Measurements from ENCODE around the gene DHRSX.
"Not testable (repeated sequence)": the region's sequence is repeated elsewhere in the genome, so short reads cannot be mapped to it uniquely, and the experiment has no call there.

Gene DHRSX

DNA sequence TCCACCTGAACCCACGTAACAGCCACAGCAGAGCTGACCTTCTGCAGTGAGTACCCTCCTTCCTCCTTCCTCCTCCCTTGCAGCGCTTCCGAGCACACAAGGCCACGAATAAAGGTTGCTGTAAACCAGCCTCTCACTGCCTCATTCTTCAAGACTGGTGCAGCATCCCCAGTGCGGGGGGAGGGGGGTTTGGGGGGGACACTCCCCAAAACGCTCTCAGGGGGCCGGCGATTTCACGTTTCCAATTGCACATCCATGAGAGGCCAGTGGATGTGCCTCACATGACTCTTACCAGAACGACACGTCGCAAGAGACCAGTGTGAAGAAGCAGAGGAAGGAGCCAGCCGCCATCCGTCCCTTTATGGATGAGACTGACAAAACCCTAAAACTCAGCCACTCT is 5.2 kb downstream of the DHRSX start:
- DNase-seq = no peak

DNA sequence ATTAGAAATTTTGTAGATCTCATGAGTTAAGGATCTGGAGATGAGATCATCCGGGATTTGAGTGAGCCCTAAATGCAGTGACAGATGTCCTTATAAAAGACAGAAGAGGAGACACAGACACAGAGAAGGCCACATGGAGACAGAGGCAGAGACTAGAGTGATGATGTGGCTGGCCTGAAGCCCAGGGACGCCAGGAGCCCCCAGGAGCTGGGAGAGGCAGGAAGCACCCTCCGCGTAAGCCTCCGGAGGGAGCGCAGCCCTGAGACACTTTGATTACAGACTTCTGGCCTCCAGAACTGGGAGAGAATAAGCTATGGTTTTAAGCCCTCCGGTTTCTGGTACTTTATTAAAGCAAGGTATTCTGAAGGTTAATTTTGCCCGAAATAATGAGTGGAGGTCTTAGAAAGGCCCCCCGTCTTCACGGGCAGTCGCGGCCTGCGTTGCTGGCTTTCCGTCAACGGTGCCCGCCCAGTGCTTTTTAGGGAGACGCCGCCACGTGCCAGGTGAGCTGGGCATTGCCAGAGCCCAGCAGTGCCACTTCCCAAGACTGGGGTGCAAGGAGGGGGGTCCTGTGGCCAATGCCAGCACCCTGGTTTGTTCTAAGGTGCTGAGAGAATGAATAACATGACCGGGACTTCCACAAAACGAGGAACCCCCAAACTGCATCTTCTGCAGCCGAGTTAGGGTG is 8.1 kb downstream of the DHRSX start:
- no peak for DNase-seq

DNA sequence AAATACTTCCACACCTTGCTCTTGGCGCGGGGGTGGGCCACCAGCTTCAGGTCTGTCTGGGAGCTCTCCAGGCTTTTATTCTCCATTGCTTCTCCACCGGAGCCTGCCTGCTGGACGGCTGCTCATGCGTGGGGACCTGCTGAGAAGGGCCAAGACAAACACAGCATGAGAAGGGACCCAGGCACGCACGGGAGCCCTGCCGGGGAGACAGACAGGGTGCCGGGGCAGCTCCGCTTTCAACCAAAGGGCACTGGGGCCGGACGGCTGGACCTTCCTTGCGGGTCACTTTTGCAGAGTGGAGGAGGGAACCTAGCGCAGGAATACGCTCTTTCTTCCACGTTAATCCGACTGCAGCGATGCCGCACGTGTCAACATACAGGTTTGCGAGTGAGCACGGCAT is 10.1 kb downstream of the DHRSX start:
- no peak for DNase-seq

DNA sequence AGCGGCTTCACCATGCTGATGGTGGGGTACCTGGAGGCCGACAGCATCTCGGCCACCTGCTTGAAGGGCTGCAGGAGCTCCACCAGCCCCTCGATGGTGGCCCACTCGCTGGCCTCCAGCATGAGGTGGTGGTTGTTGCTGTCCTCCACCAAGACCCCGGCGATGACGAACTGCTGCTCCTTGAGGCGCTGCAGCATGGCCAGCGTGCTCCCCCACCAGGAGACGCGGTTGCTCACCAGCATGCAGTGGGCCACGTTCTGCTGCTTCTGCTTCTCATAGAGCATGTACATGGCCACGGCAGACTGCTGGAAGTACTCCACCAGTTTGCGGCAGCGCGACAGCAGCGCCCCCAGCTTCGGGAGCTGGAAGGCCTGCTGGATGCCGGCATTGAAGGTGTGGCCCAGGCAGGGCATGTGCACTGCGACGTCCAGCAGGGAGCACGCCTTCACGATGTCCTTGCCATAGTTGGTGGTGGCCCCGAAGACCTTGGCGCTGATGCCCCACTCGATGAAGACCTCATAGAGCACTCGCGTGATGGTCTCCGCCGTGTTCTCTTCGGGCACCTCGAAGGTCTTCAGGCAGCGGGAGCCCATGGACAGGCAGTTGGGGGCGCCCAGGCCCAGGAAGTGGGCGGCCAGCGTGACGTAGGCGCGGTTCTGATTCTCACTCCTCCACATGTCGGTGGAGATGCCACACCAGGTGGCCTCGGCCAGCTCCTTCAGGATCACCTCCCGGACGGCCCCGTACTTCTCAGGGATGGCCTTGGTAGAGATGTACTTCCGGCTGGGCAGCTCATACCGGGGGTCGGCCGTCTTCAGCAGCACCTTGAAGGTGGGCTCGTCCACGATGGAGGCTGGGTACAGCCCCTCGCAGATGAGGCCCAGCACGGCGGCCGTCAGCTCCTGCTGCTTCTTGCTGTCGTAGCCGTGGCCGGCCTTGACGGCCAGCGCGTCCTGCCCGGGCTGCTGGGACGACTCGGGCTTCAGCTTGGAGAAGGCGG is 11.0 kb downstream of the DHRSX start:
- no peak for DNase-seq

DNA sequence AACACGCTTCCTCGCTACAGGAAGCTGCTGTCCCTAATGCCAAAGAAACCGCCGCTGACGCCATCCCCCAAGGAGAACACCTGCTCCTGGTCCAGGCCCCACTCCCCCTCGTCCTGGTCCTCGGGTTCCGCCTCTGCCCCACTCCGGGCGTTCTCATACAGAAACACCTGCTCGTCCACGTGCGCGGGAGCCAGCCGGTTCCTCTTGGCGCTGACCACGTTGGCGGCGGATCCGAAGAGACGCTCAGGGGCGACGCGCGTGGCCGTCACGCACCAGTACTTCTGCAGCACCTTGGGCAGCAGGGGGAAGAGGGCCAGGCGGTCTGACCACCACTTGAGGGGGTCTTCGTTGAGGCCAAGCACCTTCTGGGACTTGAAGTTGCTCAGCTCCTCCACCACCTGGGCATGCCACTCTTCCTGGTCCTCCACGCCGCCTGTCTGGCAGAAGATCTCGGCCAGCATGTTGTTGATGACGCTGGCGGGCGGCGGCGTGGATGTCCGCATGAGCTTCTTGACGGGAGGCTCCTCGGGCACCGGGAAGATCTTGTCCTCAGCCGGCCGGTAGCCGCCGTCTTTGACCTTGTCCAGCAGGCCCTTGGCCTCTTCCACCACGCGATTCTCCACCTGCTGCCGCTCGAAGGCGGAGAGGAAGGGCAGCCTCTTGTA is 12.0 kb downstream of the DHRSX start:
- DNase-seq = no peak

DNA sequence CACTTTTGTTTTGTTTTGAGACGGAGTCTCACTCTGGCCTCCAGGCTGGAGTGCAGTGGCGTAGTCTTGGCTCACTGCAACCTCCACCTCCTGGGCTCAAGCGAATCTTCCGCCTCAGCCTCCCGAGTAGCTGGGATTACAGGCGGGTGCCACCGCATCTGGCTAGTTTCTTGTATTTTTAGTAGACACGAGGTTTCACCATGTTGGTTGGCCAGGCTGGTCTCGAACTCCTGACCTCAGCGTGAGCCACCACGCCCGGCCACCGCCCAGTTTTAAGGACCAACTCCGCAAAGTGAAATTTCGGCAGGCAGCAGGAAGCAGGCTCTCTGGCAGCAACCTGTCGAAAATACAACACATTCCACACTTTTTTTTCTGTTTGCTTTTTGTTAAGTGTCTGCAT is 13.4 kb downstream of the DHRSX start:
- DNase-seq = no peak

DNA sequence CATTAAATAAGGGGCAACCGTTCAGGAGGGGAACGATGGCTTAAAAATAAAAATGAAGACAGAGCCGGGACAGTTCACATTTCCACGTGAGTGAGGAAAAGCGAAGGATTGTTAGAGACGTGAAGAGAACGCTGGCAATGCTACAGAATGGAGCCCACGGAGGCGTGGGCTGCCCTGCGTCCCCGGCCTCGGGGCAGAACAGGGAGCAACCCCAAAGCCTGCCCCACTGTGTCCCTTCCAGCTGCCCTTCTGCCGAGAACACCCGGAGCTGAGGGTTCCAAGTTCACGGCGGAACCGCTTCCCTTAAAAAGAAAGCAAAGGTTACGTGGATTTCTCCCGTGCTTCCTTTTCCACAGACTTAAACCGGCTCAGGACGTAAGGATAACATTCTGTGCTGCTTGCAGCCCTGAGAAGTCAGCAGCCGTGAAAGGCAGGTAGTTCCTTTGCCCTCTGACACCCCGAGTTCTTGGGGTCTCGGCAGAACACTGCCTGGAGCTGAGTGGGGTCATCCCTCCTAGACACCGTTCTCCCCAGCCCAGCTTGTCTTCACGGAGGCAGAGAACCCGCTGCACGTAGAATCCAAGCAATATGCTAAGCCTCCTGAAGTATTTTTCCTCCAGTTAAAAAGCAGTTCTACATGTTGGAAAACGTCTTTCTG is 14.2 kb downstream of the DHRSX start:
- DNase-seq = no peak

DNA sequence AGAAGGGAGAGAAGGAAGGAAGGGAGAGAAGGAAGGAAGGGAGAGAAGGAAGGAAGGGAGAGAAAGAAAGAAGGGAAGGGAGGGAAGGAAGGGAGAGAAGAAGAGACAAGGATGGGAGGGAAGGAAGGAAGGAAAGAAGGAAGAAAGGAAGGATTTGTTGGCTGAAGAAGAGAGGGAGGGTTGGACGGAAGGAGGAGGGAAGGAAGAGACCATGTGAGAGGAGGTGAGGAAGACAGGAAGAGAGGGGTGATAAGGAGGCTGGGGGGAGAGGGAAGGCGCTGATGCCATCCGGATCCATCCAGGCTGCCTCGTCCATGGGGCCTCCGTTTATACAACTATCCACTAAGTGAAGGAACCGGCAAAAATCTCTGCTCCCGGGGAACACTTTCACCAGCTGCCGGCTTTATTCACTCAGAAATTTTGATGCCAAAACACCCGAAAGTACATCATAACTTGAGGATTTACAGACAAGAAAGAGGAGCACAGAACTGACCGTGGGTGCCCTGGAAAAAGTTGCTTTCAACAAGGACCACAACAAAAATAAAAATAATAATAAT is 14.9 kb downstream of the DHRSX start:
- no peak for DNase-seq

DNA sequence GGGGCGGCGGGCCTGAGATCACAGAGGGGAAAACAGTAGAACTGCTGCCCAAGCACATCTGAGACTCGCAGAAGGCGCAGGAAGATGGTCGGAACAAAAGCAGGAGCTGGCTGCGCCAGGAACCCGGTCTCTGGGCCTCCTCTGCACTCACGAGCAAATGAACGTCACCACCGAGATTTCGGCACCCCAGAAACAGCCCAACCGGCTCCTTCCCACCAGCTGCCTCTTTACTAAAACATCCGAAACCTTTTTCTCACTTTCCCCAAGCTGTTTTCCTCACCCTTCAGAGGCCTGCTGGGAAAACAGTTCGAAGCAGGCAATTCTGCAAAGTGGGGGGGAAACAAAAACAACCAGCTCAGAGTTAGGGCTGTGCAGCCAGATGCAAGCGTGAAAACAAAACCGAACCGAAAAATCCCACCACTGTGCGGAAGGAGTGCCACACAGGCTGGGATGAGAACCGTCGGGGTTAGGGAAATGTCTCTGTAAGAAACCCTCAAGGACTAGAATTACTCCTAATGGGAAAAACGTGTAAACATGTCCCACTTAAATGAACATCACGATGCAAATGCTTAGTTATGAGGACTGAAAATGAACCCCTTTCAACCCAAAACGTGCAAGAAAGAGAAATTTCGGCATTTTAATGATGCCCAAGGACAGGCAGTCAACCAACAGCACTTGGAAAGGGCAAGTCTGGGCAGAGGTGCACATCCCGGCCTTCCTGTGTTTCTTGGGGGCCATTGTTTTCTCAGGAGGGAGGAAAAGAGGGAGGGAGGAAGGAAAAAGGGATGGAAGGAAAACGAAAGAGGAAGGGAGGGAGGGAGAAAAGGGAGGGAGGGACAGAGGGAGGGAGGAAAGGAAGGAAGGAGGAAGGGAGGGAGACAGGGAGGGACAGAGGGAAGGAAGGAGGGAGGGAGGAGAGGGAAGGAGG is 15.8 kb downstream of the DHRSX start:
- no peak for DNase-seq

DNA sequence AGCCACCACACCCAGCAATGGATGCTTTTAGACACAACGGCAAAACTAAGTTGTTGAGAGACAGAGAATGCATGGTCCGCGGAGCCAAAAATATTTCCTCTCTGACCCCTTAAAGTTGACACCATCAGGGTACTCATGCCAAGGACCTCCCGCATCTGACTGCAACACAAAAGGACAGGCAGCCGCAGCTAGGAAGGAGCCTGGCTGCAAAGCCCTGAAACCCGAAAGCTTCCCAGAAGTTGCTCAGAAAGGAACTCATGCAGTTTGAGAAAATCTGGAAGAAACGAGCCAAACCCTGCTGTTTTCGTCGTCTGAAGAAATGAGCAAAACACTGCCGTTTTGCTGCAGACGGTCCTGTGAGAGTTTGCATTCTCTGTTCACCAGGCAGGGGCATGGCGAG is 16.5 kb downstream of the DHRSX start:
- no peak for DNase-seq

DNA sequence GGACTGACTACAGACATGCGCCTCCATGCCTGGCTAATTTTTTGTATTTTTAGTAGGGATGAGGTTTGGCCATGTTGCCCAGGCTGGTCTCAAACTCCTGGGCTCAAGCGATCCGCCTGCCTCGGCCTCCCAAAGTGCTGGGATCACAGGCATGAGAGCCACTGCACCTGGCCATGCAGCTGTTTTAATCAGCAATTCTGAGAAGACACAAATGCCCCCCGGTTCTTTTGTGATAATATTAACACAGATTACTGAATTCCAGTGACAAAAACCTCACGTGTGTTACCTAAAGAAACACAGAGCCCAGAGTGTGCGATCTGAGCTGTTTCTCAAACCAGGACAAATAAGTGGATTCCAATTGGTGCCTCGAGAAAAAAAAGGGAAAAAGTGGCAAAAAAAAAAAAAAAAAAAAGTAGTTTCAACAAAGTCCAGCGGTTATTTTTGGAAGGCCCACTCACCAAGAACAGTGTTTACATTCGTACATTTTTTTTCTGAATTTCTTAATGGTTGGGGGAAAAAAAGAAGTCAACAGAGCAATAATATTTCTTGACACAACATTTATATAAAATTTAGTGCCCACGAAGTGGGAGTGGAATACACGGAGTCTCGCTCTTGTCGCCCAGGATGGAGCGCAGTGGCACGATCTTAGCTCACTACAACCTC is 17.2 kb downstream of the DHRSX start:
- no peak for DNase-seq

DNA sequence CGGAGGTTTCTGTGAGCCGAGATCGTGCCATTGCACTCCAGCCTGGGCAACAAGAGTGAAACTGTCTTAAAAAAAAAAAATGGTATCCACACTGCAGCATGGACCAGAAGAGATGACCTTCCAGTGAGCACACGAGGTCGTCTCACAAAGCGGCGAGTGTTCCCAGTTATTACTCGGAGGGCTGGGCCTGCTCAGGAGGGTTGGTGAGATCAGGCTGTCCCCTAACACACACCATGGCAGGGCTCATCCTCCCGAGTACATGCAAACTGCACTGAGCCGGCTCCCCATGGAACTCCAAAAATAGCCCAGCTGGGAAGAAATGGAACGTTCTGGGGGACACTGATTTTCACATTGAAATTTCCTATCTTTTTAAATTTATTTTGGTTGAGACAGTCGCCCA is 19.2 kb downstream of the DHRSX start:
- not testable (repeated sequence) for DNase-seq

DNA sequence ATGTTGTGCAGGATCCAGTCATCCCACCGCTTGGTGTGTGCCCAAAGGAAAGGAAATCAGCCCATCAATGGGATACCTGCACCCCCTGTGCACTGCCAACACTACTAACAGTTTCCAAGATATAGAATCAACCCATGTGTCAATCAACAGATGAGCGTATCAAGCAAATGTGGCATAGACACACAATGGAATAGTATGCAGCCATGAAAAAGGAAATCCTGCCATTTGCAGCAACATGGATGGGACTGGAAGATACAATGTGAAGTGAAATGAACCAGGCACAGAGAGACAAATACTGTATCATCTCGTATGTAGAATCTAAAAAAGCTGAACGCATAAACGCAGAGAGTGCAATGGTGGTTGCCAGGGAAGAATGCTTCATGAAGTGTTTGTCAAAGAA is 20.8 kb downstream of the DHRSX start:
- DNase-seq = not testable (repeated sequence)

DNA sequence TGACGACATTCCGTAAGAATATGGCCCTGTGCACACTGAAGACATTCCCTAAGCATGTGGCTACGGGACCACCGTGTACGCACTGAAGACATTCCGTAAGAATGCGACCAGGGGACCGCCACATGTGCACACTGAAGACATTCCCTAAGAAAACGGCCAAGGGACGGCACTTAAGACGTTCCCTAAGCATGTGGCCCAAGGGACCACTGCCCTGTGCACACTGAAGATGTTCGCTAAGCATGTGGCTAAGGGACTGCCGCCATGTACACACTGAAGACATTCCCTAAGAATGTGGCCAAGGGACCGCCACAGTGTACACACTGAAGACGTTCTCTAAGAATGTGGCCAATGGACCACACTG is 21.4 kb downstream of the DHRSX start:
- DNase-seq = no peak

DNA sequence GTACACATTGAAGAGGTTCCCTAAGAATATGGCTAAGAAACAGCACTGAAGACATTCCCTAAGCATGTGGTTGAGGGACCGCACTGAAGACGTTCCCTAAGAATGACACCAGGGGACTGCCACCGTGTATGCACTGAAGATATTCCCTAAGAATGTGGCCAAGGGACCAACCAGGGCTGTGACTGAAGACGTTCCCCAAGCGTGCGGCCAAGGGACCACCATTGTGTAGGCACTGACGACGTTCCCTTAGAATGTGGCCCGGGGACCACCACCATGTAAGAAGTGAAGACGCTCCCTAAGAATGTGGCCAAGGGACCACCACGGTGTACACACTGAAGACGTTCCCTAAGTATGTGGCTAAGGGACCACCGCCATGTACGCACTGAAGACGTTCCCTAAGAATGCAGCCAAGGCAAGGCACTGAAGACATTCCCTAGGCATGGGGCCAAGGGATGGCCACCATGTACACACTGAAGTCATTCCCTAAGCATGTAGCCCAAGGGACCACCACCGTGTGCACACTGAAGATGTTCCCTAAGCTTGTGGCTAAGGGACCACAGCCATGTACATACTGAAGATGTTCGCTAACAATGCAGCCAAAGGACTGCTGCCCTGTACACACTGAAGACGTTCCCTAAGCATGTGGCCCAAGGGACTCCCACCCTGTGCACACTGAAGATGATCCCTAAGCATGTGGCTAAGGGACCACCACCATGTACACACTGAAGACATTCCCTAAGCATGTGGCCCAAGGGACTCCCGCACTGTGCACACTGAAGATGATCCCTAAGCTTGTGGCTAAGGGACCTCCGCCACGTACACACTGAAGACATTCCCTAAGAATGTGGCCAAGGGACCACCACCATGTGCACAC is 22.0 kb downstream of the DHRSX start:
- DNase-seq = no peak

DNA sequence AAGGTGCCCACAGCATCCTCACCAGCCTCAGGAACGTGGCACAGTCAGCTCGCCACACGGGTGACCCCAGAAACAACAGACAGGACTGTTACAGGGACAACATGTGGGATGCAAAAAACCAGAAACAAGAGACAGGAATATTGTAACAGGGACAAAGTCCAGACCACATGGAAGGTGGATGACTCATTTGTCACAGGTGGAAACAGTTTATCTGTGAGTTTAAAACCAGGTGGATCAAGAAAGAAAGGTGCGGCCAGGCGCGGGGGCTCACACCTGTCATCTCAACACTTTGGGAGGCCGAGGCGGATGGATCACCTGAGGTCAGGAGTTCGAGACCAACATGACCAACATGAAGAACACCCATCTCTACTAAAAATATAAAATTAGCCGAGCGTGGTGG is 23.5 kb downstream of the DHRSX start:
- DNase-seq = not testable (repeated sequence)

DNA sequence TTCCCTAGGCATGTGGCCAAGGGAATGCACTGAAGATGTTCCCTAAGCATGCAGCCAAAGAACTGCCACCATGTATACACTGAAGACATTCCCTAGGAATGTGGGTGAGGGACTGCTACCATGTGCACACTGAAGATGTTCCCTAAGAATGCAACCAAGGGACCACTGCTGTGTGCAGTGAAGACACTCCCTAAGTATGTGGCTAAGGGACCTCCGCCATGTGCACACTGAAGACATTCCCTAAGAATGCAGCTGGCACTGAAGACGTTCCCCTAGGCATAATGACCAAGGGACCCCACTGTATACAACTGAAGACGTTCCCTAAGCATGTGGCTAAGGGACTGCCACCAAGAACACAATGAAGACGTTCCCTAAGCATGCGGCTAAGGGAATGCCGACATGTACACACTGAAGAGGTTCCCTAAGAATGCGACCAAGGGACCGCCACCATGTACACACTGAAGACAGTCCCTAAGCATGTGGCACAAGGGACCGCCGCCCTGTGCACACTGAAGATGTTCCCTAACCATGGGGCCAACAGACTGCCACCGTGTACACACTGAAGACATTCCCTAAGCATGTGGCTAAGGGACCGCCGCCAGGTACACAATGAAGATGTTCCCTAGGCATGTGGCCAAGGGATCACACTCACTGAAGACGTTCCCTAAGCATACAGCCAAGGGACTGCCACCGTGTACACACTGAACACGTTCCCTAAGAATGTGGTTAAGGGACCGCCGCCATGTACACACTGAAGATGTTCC is 25.6 kb downstream of the DHRSX start:
- no peak for DNase-seq

DNA sequence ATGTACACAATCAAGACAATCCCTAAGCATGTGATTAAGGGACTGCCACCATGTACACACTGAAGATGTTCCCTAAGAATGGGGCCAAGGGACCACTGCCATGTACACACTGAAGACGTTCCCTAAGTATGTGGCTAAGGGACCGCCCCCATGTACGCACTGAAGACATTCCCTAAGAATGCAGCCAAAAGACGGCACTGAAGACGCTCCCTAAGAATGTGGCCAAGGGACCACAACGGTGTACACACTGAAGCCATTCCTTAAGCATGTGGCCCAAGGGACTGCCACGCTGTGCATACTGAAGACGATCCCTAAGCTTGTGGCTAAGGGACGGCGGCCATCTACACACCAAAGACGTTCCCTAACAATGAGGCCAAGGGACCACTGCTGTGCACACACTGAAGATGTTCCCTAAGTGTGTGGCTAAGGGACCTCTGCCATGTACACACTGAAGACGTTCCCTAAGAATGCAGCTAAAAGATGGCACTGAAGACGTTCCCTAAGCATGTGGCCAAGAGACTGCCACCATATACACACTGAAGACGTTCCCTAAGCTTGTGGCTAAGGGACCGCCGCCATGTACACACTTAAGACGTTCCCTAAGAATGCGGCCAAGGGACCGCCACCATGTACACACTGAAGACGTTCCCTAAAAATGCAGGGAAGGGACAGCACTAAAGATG is 26.4 kb downstream of the DHRSX start:
- no peak for DNase-seq

DNA sequence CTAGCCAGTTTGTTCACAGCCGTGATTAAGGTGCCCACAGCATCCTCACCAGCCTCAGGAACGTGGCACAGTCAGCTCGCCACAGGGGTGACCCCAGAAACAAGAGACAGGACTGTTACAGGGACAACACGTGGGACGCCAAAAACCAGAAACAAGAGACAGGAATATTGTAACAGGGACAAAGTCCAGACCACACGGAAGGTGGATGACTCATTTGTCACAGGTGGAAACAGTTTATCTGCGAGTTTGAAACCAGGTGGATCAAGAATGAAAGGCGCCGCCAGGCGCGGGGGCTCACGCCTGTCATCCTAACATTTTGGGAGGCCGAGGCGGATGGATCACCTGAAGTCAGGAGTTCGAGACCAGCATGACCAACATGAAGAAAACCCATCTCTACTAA is 27.7 kb downstream of the DHRSX start:
- not testable (repeated sequence) for DNase-seq
